GM23338 (cell line): Measurements from ENCODE around the gene DPH2. TPM values are rescaled to one million over a fixed set of nuclear protein-coding genes. Genes with fewer than 3 reads are reported as not detected.
A peak's percentile ranks its signal among the peaks of the same experiment; 100 is the strongest.

Source experiments
- ATAC-seq: fragments of 200-7000 bp; cut with Tn5 transposase; 3 replicates; pipeline ENCODE4 v1.9.1; 2020
- DNase-seq: peaks from one replicate; pipeline ENCODE4 v3.0.0-alpha.2; 2015; ENCODE audit warnings: low spot score
- H2AFZ ChIP-seq: fragments of 200-600 bp; sonication (generic); 2 replicates; pipeline ENCODE4 v1.8.0; 2016; ENCODE audit warnings: antibody characterized with exemption, mild to moderate bottlenecking, moderate library complexity
- H3F3A ChIP-seq: fragments of 200-600 bp; sonication (generic); replicated peaks from 2 replicates; pipeline ENCODE4 v1.8.0; 2017; ENCODE audit warnings: antibody characterized with exemption, mixed run types, low read depth
- H3K27ac ChIP-seq: fragments of 200-600 bp; sonication (generic); 2 replicates; pipeline ENCODE4 v1.6.1; 2016; ENCODE audit warnings: low read depth
- H3K27me3 ChIP-seq: fragments of 200-600 bp; sonication (generic); 2 replicates; pipeline ENCODE4 v1.8.0; 2016; ENCODE audit warnings: mild to moderate bottlenecking, mixed run types, moderate library complexity; ENCODE audit not compliant: insufficient read depth
- H3K36me3 ChIP-seq: fragments of 200-600 bp; sonication (generic); 2 replicates; pipeline ENCODE4 v1.8.0; 2016; ENCODE audit warnings: mild to moderate bottlenecking; ENCODE audit not compliant: insufficient read depth
- H3K4me1 ChIP-seq: fragments of 200-600 bp; sonication (generic); 2 replicates; pipeline ENCODE4 v1.8.0; 2016; ENCODE audit warnings: mild to moderate bottlenecking, moderate library complexity; ENCODE audit not compliant: insufficient read depth
- H3K4me2 ChIP-seq: fragments of 200-600 bp; sonication (generic); 2 replicates; pipeline ENCODE4 v1.7.1; 2017; ENCODE audit warnings: mixed run types
- H3K4me3 ChIP-seq: fragments of 200-600 bp; sonication (generic); 2 replicates; pipeline ENCODE4 v1.6.1; 2016; ENCODE audit warnings: mixed run types
- H3K79me2 ChIP-seq: fragments of 200-600 bp; sonication (generic); replicated peaks from 2 replicates; pipeline ENCODE4 v1.8.0; 2017; ENCODE audit warnings: mild to moderate bottlenecking; ENCODE audit not compliant: insufficient read depth
- H3K9me2 ChIP-seq: fragments of 200-600 bp; sonication (generic); 2 replicates; pipeline ENCODE4 v1.8.0; 2017; ENCODE audit not compliant: insufficient read depth
- H4K20me1 ChIP-seq: fragments of 200-600 bp; sonication (generic); replicated peaks from 2 replicates; pipeline ENCODE4 v1.8.0; 2017; ENCODE audit warnings: mild to moderate bottlenecking; ENCODE audit not compliant: insufficient read depth
- H3K27ac Mint-ChIP-seq: 2 replicates; pipeline ENCODE4 v1.8.0; 2020; ENCODE audit warnings: inconsistent platforms, mild to moderate bottlenecking, moderate library complexity, mixed read lengths
- H3K27me3 Mint-ChIP-seq: 3 replicates; pipeline ENCODE4 v1.8.0; 2022; ENCODE audit warnings: low read depth, mild to moderate bottlenecking, moderate library complexity, mixed read lengths, inconsistent platforms; ENCODE audit not compliant: insufficient read depth, poor library complexity
- H3K36me3 Mint-ChIP-seq: 3 replicates; pipeline ENCODE4 v1.8.0; 2021; ENCODE audit warnings: low read depth, mild to moderate bottlenecking, inconsistent platforms, moderate library complexity, mixed read lengths
- H3K4me1 Mint-ChIP-seq: 3 replicates; pipeline ENCODE4 v1.8.0; 2020; ENCODE audit warnings: mild to moderate bottlenecking, inconsistent platforms, mixed read lengths
- H3K4me3 Mint-ChIP-seq: 3 replicates; pipeline ENCODE4 v1.8.0; 2021; ENCODE audit warnings: moderate library complexity, mild to moderate bottlenecking, inconsistent platforms, mixed read lengths
- H3K9me3 Mint-ChIP-seq: 3 replicates; pipeline ENCODE4 v1.8.0; 2020; ENCODE audit warnings: moderate library complexity, mild to moderate bottlenecking, inconsistent platforms, mixed read lengths
- CREB1 ChIP-seq: fragments of 250-450 bp; sonication (Bioruptor Pico); IDR thresholded peaks from 2 replicates; pipeline ENCODE4 v1.5.0; 2020; ENCODE audit warnings: low read depth, mild to moderate bottlenecking, moderate library complexity
- CTCF ChIP-seq, 2 experiments: fragments of 200-600 bp in 1 of 2; sonication (generic) in 1 of 2; conservative IDR thresholded peaks; 2 replicates each; pipeline versions ENCODE4 v1.5.1 to v1.6.1; 2016 to 2017; ENCODE audit warnings: antibody characterized with exemption in 2 of 2, low read depth in 2 of 2, mild to moderate bottlenecking in 2 of 2, moderate library complexity in 1 of 2
- ETS1 ChIP-seq: IDR thresholded peaks from 2 replicates; pipeline ENCODE4 v1.6.1; 2016; ENCODE audit warnings: antibody characterized with exemption
- EZH2 ChIP-seq: fragments of 200-600 bp; sonication (generic); IDR thresholded peaks from one replicate; pipeline ENCODE4 v1.8.0; 2017; ENCODE audit warnings: antibody characterized with exemption, mild to moderate bottlenecking, low read depth; ENCODE audit not compliant: unreplicated experiment
- EZH2phosphoT487 ChIP-seq: fragments of 200-600 bp; sonication (generic); IDR thresholded peaks from one replicate; pipeline ENCODE4 v1.8.1; 2018; ENCODE audit warnings: antibody characterized with exemption; ENCODE audit not compliant: unreplicated experiment
- JUNB ChIP-seq: IDR thresholded peaks from one replicate; pipeline ENCODE4 v1.6.1; 2016; ENCODE audit warnings: antibody characterized with exemption; ENCODE audit not compliant: unreplicated experiment
- NANOG ChIP-seq: IDR thresholded peaks from 2 replicates; pipeline ENCODE4 v1.6.1; 2016; ENCODE audit warnings: antibody characterized with exemption, borderline replicate concordance
- POLR2AphosphoS5 ChIP-seq: IDR thresholded peaks from 2 replicates; pipeline ENCODE4 v1.6.1; 2016; ENCODE audit warnings: antibody characterized with exemption, low read depth
- REST ChIP-seq: IDR thresholded peaks from one replicate; pipeline ENCODE4 v1.6.1; 2018; ENCODE audit warnings: antibody characterized with exemption; ENCODE audit not compliant: unreplicated experiment
- STAT1 ChIP-seq: IDR thresholded peaks from one replicate; pipeline ENCODE4 v1.6.1; 2016; ENCODE audit warnings: antibody characterized with exemption; ENCODE audit not compliant: unreplicated experiment
- ZNF114 ChIP-seq: fragments of 250-450 bp; sonication (Bioruptor Pico); IDR thresholded peaks from 2 replicates; pipeline ENCODE4 v1.5.0; 2020; ENCODE audit warnings: mild to moderate bottlenecking, moderate library complexity
- ZNF331 ChIP-seq: fragments of 250-450 bp; sonication (Bioruptor Pico); IDR thresholded peaks from 2 replicates; pipeline ENCODE4 v1.5.0; 2020; ENCODE audit warnings: low read depth, mild to moderate bottlenecking, moderate library complexity
- ZNF462 ChIP-seq: fragments of 250-450 bp; sonication (Bioruptor Pico); IDR thresholded peaks from 2 replicates; pipeline ENCODE4 v1.5.0; 2020; ENCODE audit warnings: mild to moderate bottlenecking, moderate library complexity
- polyA plus RNA-seq: library from polyadenylated mRNA; unstranded; fragments of >200 nt; fragmentation: Nextera tagmentation; extraction: Ambion mirVana; gene quantifications from 2 replicates; pipeline ENCODE4 v1.2.1, GENCODE V29; 2016
- total RNA-seq: library from RNA; depleted of rRNA; stranded (reverse); fragments of >200 nt; shearing (Covaris generic); gene quantifications from 2 replicates; pipeline ENCODE4 v1.2.3, GENCODE V29; 2014

DPH2 gene
- total and polyA plus RNA-seq, 2 experiments from 2014 or later, result 32.1 to 90.3 TPM

GRCh38 chr1:43973981-43974442 lies 4.2 kb downstream of the DPH2 start:
- no peaks in the 10 kb centered on the region for H3K27me3 ChIP-seq
- peaks cover 29% of the 10 kb centered on the region for H3K4me1 ChIP-seq
- Mint-ChIP-seq H3K27me3 (peaks cover 24% of the 10 kb centered on the region), H3K4me1 (peaks cover 45% of the 10 kb centered on the region), H3K9me3 (no peaks in the 10 kb centered on the region), H3K36me3 (peaks cover 70% of the 10 kb centered on the region), H3K4me3 (peak overlapping the region; percentile 90), H3K27ac (peak overlapping the region; percentile 69)
- TF ChIP-seq ZNF331 (CRISPR knock-in tag), result no peak
- TF ChIP-seq JUNB, result no peak
- no peak for TF ChIP-seq EZH2phosphoT487
- TF ChIP-seq REST, result no peak
- no peak for TF ChIP-seq EZH2
- TF ChIP-seq ZNF114 (CRISPR knock-in tag), result no peak
- TF ChIP-seq NANOG, result no peak
- no peak for TF ChIP-seq ETS1
- no peak for TF ChIP-seq POLR2AphosphoS5
- TF ChIP-seq CREB1, result no peak
- no peak for TF ChIP-seq CTCF (conservative IDR thresholded peaks at IDR 0.05; ENCODE audit: low read depth in 2 of 2)
- TF ChIP-seq ZNF462, result no peak
- TF ChIP-seq STAT1, result no peak
- peak; percentile 61 for DNase-seq
- peaks cover 17% of the 10 kb centered on the region for H3K79me2 ChIP-seq
- H3K4me2 ChIP-seq, result peak overlapping the region; percentile 98
- H2AFZ ChIP-seq, result peak overlapping the region; percentile 100
- peak overlapping the region; percentile 96 for H3K4me3 ChIP-seq
- peaks cover 22% of the 10 kb centered on the region for H4K20me1 ChIP-seq
- 0 out of 2 replicates have a peak overlapping the region, but pooled peaks have one; percentile 51 for H3K27ac ChIP-seq
- 0 out of 2 replicates have a peak, but pooled peaks cover 7% of the 10 kb centered on the region for H3K36me3 ChIP-seq
- H3K9me2 ChIP-seq, result no peaks in the 10 kb centered on the region
- ATAC-seq, result peak; percentile 1; the same call in 2 of the 3 replicates
- H3F3A ChIP-seq, result peaks cover 24% of the 10 kb centered on the region; the same call in 1 of the 2 replicates
